GM12892 (cell line): ENCODE measurements around the gene ABCB6.

Source experiments
- POLR2A ChIP-seq: IDR thresholded peaks from 2 replicates; pipeline ENCODE4 v1.6.1; 2011; ENCODE audit warnings: low read depth, low read length, control low read depth
- POLR2AphosphoS5 ChIP-seq: IDR thresholded peaks from 2 replicates; pipeline ENCODE4 v1.6.1; 2011; ENCODE audit warnings: low read depth, low read length, control low read depth
- TAF1 ChIP-seq: IDR thresholded peaks from 2 replicates; pipeline ENCODE4 v1.6.1; 2011; ENCODE audit warnings: low read depth, mild to moderate bottlenecking, control low read depth, low read length, borderline replicate concordance

GRCh38 chr2:219213026-219213415 is 5.7 kb downstream of the ABCB6 start:
- TF ChIP-seq POLR2A: no peak
- TF ChIP-seq POLR2AphosphoS5: no peak
- no peak for TF ChIP-seq TAF1
